Measurements from ENCODE around the gene EFHC1. TPM values are rescaled to one million over a fixed set of nuclear protein-coding genes. Genes with fewer than 3 reads are reported as not detected.

EFHC1 gene
- total and polyA plus RNA-seq, 8 donors = 7.2 to 54.3 (median 35.5) TPM

DNA sequence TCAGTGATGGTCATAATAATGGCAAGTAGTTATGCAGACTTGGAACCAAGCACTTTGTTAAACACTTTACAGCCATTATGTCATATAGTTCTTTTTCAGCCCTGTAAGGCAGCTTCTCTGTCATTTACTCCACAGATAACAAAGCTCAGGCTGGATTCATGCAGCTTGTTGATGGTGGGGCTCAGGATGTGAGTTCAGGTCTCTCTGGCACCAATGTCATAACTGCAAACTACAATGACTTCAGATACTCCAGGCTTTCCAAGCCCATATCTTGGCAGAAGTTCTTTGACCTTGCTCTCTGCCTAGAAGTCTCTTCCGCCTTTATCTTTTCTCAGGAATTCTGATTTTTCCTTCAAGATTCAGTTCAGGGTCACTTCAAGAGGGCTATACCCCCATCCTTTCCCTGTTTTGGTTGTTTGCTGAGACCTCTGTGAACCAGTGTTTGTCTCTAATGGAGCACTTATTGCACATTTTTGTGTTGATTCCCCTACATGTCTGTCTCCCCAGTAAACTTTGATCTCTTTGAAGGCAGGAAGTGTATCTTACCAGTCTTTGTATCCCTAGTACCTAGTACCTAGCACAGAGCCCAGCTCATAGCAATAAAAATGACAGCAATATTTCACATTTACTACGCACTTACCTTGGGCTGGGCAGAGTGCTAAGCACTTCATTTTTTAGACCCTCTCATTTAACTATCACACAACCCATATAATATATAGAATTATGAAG is 19.7 kb upstream of the EFHC1 start:
- Histone ChIP-seq H3K27me3 (no peaks in the 10 kb centered on the region), H3K4me3 (no peak overlapping the region), H3K9me3 (no peaks in the 10 kb centered on the region), H3K4me1 (peaks cover 3 to 51% (median 14%) of the 10 kb centered on the region in 4 donors), H3K36me3 (peaks cover 0 to 28% (median 24%) of the 10 kb centered on the region in 4 donors), H3K27ac (no peak overlapping the region)
- TF ChIP-seq POLR2AphosphoS5 (IDR thresholded peaks at IDR 0.05) (no peak), POLR2A (IDR thresholded peaks at IDR 0.05) (no peak), EP300 (IDR thresholded peaks at IDR 0.05) (no peak)
- TF ChIP-seq, protein P1, sequence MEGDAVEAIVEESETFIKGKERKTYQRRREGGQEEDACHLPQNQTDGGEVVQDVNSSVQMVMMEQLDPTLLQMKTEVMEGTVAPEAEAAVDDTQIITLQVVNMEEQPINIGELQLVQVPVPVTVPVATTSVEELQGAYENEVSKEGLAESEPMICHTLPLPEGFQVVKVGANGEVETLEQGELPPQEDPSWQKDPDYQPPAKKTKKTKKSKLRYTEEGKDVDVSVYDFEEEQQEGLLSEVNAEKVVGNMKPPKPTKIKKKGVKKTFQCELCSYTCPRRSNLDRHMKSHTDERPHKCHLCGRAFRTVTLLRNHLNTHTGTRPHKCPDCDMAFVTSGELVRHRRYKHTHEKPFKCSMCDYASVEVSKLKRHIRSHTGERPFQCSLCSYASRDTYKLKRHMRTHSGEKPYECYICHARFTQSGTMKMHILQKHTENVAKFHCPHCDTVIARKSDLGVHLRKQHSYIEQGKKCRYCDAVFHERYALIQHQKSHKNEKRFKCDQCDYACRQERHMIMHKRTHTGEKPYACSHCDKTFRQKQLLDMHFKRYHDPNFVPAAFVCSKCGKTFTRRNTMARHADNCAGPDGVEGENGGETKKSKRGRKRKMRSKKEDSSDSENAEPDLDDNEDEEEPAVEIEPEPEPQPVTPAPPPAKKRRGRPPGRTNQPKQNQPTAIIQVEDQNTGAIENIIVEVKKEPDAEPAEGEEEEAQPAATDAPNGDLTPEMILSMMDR (IDR thresholded peaks at IDR 0.05) = no peak
- DNase-seq = no peak
- intact Hi-C loops (cut with DNase I; ENCODE audit: low total_unique reads) = no loop called here
- WGBS, 5 donors = 71 to 83% (median 77%) methylated on average over 2 of the region's 2 CpGs

DNA sequence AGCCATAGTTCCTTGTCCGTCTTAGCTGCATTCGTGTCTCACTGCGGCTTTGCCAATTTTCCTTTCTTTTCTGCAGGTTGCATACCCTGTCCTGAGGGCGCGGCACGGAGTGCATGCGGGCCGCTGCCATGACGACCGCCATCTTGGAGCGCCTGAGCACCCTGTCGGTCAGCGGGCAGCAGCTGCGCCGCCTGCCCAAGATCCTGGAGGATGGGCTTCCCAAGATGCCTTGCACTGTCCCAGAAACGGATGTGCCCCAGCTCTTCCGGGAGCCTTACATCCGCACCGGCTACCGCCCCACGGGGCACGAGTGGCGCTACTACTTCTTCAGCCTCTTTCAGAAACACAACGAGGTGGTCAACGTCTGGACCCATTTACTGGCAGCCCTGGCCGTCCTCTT is 17.1 kb upstream of the EFHC1 start:
- intact Hi-C loops (cut with DNase I; ENCODE audit: low total_unique reads) = no loop called here
- WGBS, 5 donors = 96 to 98% (median 98%) methylated on average over 26 of the region's 26 CpGs
- peaks cover 3 to 39% (median 12%) of the 10 kb centered on the region in 4 donors for H3K4me1 ChIP-seq
- H3K9me3 ChIP-seq = no peaks in the 10 kb centered on the region
- TF ChIP-seq EP300 (IDR thresholded peaks at IDR 0.05) = no peak
- TF ChIP-seq, protein P1 (IDR thresholded peaks at IDR 0.05) = no peak
- no peak for TF ChIP-seq POLR2AphosphoS5 (IDR thresholded peaks at IDR 0.05)
- no peak for TF ChIP-seq POLR2A (IDR thresholded peaks at IDR 0.05)
- H3K27ac ChIP-seq = peak overlapping the region in 1 of 5 donors; percentile 43
- no peak overlapping the region for H3K4me3 ChIP-seq
- H3K36me3 ChIP-seq = peaks cover 0 to 31% (median 24%) of the 10 kb centered on the region in 4 donors
- no peaks in the 10 kb centered on the region for H3K27me3 ChIP-seq
- no peak for DNase-seq

DNA sequence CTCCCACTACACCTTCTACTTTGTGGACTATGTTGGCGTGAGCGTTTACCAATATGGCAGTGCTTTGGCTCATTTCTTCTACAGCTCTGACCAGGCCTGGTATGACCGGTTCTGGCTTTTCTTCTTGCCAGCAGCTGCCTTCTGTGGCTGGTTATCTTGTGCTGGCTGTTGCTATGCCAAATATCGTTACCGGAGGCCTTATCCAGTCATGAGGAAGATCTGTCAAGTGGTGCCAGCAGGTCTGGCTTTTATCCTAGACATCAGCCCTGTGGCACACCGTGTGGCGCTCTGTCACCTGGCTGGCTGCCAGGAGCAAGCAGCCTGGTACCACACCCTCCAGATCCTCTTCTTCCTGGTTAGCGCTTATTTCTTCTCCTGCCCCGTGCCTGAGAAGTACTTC is 16.5 kb upstream of the EFHC1 start:
- H3K36me3 ChIP-seq = peaks cover 0 to 31% (median 24%) of the 10 kb centered on the region in 4 donors
- H3K4me1 ChIP-seq = peaks cover 3 to 35% (median 12%) of the 10 kb centered on the region in 4 donors
- peak; percentile 34 to 83 for DNase-seq
- H3K27ac ChIP-seq = peak overlapping the region in 2 of 5 donors; percentile 38 to 43
- no peaks in the 10 kb centered on the region for H3K27me3 ChIP-seq
- H3K4me3 ChIP-seq = no peak overlapping the region
- intact Hi-C loops (cut with DNase I; ENCODE audit: low total_unique reads) = no loop called here
- no peaks in the 10 kb centered on the region for H3K9me3 ChIP-seq
- WGBS, 5 donors = 37 to 74% (median 44%) methylated on average over 6 to 9 of the region's 9 CpGs
- TF ChIP-seq, protein P1 (IDR thresholded peaks at IDR 0.05) = no peak
- TF ChIP-seq EP300 (IDR thresholded peaks at IDR 0.05) (no peak), POLR2A (IDR thresholded peaks at IDR 0.05) (no peak), POLR2AphosphoS5 (IDR thresholded peaks at IDR 0.05) (peak in 2 of 3 donors; percentile 79 to 92)

DNA sequence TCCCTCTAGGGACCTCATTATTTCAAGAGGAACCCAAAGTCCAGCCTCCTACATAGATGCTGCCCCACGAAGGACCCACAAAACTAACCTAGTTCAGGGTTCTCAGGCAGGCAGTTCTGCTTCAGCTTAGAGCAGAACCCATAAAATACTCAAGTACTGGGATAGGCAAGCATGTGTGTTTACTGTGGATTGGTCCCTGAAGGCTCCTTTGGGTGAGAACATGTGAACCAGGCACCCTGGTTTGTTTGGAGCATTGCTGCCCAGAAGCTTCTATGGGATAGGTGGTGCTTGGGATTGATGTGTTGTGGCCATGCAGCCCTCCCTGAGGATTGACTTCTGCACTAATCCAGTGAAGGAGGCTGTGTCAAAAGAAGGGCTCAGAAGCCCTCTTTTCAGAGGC is 14.9 kb upstream of the EFHC1 start:
- no peak for DNase-seq
- no peaks in the 10 kb centered on the region for H3K9me3 ChIP-seq
- H3K36me3 ChIP-seq = peaks cover 0 to 31% (median 24%) of the 10 kb centered on the region in 4 donors
- H3K4me3 ChIP-seq = no peak overlapping the region
- TF ChIP-seq EP300 (IDR thresholded peaks at IDR 0.05) = no peak
- TF ChIP-seq POLR2A (IDR thresholded peaks at IDR 0.05) = no peak
- H3K4me1 ChIP-seq = peaks cover 3 to 20% (median 8%) of the 10 kb centered on the region in 4 donors
- no peaks in the 10 kb centered on the region for H3K27me3 ChIP-seq
- H3K27ac ChIP-seq = no peak overlapping the region
- intact Hi-C loops (cut with DNase I; ENCODE audit: low total_unique reads) = no loop called here
- WGBS, 5 donors = 83 to 100% (median 86%) methylated on average over 1 of the region's 1 CpG

DNA sequence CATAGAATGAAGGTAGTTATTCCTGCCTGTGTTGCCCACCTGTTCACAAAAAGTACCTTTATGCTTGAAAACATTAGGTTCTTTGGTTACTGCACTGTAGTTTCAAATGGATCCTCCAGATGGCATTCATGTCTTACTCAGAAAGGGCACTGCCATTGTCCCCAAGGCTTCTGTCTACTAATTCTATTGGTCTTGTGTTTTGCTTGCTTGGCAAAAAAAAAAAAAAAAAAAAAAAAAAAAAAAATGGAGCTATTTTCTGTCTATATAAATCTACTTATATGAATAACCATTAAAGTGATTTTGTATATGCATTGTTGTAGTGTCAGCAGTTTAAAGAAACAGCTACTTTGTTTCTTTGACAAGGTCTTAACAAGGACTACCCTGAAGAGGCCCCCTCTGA is 12.7 kb upstream of the EFHC1 start:
- TF ChIP-seq POLR2AphosphoS5 (IDR thresholded peaks at IDR 0.05) (no peak), POLR2A (IDR thresholded peaks at IDR 0.05) (no peak), EP300 (IDR thresholded peaks at IDR 0.05) (no peak)
- TF ChIP-seq, protein P1 (IDR thresholded peaks at IDR 0.05) = peak in 1 of 7 experiments; percentile 23
- intact Hi-C loops (cut with DNase I; ENCODE audit: low total_unique reads) = no loop called here
- no peaks in the 10 kb centered on the region for H3K9me3 ChIP-seq
- H3K27me3 ChIP-seq = no peaks in the 10 kb centered on the region
- H3K27ac ChIP-seq = no peak overlapping the region
- no peak overlapping the region for H3K4me3 ChIP-seq
- H3K4me1 ChIP-seq = peaks cover 3 to 25% (median 8%) of the 10 kb centered on the region in 4 donors
- peak in 1 of 2 donors; percentile 60 for DNase-seq
- peaks cover 0 to 31% (median 24%) of the 10 kb centered on the region in 4 donors for H3K36me3 ChIP-seq
